ENCODE data around the gene FRMD5.
A peak's percentile ranks its signal among the peaks of the same experiment; 100 is the strongest.

FRMD5 gene

GRCh38 chr15:44093836-44094235, 101.2 kb downstream of the FRMD5 start:
- no peak for DNase-seq (ENCODE audit: low read depth in 2 of 2)

GRCh38 chr15:44092221-44092620, 102.8 kb downstream of the FRMD5 start:
- no peak for DNase-seq (ENCODE audit: low read depth in 2 of 2)

- no peak for DNase-seq (ENCODE audit: low read depth in 2 of 2)
Observed at GRCh38 chr15:44087578-44088465, 107.2 kb downstream of the FRMD5 start.

GRCh38 chr15:44084770-44085169, 110.3 kb downstream of the FRMD5 start:
- no peak for DNase-seq (ENCODE audit: low read depth in 2 of 2)

GRCh38 chr15:44084171-44084570, 110.9 kb downstream of the FRMD5 start:
- DNase-seq (ENCODE audit: low read depth in 2 of 2) = no peak

GRCh38 chr15:44082558-44083157, 112.4 kb downstream of the FRMD5 start:
- DNase-seq (ENCODE audit: low read depth in 2 of 2) = no peak

- DNase-seq (ENCODE audit: low read depth in 2 of 2) = no peak
Observed at GRCh38 chr15:44081026-44082013, 113.8 kb downstream of the FRMD5 start.

- no peak for DNase-seq (ENCODE audit: low read depth in 2 of 2)
Observed at GRCh38 chr15:44075535-44075934, 119.5 kb downstream of the FRMD5 start.

GRCh38 chr15:44069489-44069888, 125.6 kb downstream of the FRMD5 start:
- DNase-seq (ENCODE audit: low read depth in 2 of 2) = no peak

- no peak for DNase-seq (ENCODE audit: low read depth in 2 of 2)
Observed at GRCh38 chr15:44068347-44068746, 126.7 kb downstream of the FRMD5 start.

GRCh38 chr15:44066211-44066827, 128.8 kb downstream of the FRMD5 start:
- peak; percentile 5 to 26 for DNase-seq (ENCODE audit: low read depth in 2 of 2)

- no peak for DNase-seq (ENCODE audit: low read depth in 2 of 2)
Observed at GRCh38 chr15:44064706-44065105, 130.4 kb downstream of the FRMD5 start.

GRCh38 chr15:44058126-44058525, 136.9 kb downstream of the FRMD5 start:
- DNase-seq (ENCODE audit: low read depth in 2 of 2) = no peak

GRCh38 chr15:44045661-44046060, 149.4 kb downstream of the FRMD5 start:
- DNase-seq (ENCODE audit: low read depth in 2 of 2) = no peak

- no peak for DNase-seq (ENCODE audit: low read depth in 2 of 2)
Observed at GRCh38 chr15:44045217-44045616, 149.9 kb downstream of the FRMD5 start.

GRCh38 chr15:44038755-44039191, 156.3 kb downstream of the FRMD5 start:
- no peak for DNase-seq (ENCODE audit: low read depth in 2 of 2)

GRCh38 chr15:44035781-44036699, 159.0 kb downstream of the FRMD5 start:
- no peak for DNase-seq (ENCODE audit: low read depth in 2 of 2)

- DNase-seq (ENCODE audit: low read depth in 2 of 2) = no peak
Observed at GRCh38 chr15:44034933-44035624, 160.0 kb downstream of the FRMD5 start.

GRCh38 chr15:44034334-44034733, 160.7 kb downstream of the FRMD5 start:
- DNase-seq (ENCODE audit: low read depth in 2 of 2) = no peak

- no peak for DNase-seq (ENCODE audit: low read depth in 2 of 2)
Observed at GRCh38 chr15:44033894-44034293, 161.2 kb downstream of the FRMD5 start.
